Left renal cortex interstitium (tissue), 4 donors: ENCODE results near the gene UBE2J2. TPM values are rescaled to one million over a fixed set of nuclear protein-coding genes. Genes with fewer than 3 reads are reported as not detected.

ENCODE experiments used
- DNase-seq, 4 donors: peaks; one replicate each; pipeline ENCODE4 v3.0.0-alpha.2; 2013; ENCODE audit warnings: low read depth in 4 of 4, low spot score in 2 of 4, missing footprints in 1 of 4
- polyA plus RNA-seq, 4 donors: library from polyadenylated mRNA; unstranded; fragments of 120-200 nt; gene quantifications; one replicate each; pipeline ENCODE4 v1.2.1, GENCODE V29; 2013; ENCODE audit not compliant: insufficient read length in 4 of 4

Gene UBE2J2
- polyA plus RNA-seq, 4 donors: 40.9 to 68.6 (median 58.4) TPM

DNA sequence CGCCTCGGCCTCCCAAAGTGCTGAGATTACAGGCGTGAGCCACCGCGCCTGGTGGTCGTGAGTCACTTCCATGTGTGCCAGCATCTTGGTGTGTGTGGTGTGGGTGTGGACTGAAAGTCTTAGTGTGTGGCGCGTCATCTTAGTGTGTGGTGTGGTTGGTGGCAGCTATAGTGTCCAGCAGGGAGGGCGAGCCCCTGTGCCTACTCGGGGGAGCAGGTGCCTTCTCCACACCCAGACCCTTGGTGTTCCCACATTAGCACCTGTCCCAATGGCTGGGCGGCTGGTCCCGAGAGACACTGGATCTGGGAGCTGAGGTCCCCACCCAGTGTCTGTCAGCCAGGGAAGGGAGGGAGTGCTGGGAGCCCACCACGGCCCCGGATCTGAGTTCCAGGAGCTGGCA lies 9.3 kb upstream of the UBE2J2 start:
- DNase-seq: no peak

DNA sequence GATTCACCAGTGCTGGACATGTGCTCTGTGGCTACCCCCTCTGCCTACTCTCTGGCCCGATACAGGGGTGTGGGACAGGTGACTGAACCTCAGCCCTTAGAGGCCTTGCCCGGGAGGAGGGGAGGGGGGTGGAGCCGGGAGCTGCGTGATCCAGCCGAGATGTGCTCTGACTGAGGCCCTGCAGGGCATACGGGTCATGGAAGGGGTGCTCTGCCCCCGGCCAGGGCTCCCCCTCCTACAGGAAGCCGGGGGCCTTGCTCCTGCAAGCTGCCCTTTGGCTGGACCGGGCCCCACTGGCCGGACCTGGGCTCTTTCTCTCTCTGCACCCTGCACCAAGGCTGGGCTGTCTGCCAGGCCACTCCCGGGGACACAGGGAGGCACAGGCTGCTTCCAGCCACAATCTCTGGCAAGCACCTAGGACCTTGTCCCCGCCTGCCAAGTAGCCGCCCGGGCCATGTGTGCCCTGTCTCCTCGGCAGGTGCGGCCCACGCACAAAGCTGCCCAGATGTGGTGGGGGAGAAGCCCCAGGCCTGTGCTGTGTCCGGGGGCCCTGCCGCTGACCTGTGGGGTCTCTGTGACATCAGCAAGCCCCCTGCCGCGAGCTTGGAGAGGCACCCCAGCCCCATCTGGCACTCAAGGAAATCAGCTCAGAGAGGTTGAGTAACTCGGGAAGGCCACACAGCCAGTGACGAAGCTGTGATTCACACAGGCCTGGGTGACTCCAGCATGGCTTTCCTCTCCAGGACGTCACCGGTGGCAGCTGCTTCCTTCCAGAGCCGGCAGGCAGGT lies 8.1 kb upstream of the UBE2J2 start:
- DNase-seq: no peak

DNA sequence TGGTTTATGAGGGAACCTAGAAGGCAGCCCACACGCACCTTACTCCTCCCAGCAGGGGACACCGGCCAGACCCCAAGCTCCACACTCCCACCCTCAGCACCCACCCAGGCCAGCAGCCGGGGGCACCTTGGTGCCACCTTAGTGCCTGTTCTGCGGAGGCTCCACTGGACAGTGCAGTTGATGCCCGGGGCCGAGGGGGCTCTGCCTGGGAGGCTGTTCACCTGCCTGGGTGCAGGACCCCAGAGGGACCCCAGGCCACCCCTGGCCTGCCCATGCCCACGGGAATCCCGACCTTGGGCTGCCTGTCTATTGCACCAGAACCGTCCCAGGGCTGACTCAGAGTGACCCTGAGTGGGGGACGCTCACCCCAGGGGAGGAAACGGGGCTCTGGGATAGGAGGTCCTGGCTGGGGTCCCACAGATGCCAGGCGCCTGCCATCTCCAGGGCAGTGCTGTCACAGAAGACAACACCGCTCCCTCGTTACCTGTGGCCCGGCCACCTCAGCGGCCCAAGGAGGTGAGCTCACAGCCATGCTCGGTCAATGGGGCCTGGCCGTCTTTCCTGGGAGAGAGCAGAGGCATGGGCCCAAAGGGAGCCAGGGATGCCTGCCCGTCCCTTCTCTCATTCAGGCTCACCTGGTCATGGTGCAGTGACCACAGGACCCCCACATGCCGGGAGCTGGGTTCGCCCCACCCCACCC lies 7.3 kb upstream of the UBE2J2 start:
- DNase-seq: no peak

DNA sequence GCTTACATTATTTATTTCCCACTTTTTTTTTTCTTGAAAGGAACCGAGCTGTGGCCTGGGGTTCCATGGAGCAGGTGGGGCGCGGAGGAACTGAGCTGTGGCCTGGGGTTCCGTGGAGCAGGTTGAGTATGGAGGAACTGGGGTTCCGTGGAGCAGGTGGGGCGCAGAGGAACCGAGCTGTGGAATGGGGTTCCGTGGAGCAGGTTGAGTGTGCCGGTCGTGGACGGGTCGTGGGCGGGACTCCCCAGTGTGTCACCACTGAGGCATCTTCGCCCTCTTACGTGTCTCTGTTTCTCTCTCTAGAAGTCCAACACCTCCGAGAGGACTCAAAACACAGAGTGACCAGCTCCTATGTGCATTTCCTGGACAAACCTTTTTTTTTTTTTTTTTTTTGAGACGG lies 5.4 kb upstream of the UBE2J2 start:
- DNase-seq: no peak

DNA sequence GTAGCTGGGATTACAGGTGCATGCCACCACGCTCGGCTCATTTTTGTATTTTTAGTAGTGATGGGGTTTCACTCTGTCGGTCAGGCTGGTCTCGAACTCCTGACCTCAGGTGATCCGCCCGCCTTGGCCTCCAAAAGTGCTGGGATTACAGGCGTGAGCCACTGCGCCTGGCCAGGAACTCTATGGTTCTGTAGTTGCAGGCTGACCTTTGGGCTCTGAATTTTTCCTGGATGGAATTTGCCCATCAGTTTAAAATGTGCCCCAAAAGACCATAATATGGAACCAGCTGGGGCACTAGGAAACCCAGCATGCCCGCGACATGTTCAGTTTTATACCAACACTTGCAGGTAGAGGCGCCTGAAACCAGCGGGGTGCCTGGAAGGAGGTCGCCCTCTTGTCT lies 5.0 kb upstream of the UBE2J2 start:
- DNase-seq: no peak

GRCh38 chr1:1275836-1276235 lies 2.2 kb upstream of the UBE2J2 start:
- DNase-seq: no peak

GRCh38 chr1:1274931-1275431 lies 1.3 kb upstream of the UBE2J2 start:
- no peak for DNase-seq

- DNase-seq: no peak
Observed at GRCh38 chr1:1274299-1274930, 761 bp upstream of the UBE2J2 start.

DNA sequence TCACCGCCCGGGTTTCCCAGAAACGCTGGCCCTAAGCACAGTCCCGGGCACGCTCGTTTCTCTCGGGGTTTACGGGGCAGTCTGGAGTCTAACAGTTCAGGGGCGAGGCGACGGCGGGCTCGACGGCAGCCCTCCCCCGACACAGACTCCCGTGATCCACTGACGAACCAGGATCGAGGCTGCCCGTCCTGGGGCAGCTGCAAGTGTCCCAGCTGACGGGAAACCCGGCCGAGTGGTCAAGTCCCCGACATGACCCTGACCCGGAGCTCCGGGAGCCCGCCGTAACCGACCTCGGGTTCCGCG lies 494 bp downstream of the UBE2J2 start:
- DNase-seq: no peak

- DNase-seq: no peak
Observed at GRCh38 chr1:1272341-1273208, 1.1 kb downstream of the UBE2J2 start.

DNA sequence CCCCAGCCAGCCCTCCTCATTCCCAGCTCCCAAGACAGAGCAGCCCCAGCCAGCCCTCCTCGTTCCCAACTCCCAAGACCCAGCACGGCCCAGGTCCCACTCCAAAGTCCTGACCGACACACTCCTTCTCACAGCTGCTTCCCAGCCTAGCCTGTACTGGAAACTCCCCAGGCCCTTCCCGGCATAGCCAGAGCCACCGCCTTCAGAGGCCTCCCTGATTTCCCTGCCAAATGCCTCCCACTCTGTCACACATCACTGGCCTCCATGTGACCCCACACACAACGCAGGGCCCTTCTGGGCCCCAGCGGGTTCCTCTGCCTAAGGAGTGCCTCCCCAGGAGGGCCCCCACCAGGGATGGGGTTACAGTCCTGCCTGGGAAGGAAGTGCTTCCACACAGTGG lies 2.8 kb downstream of the UBE2J2 start:
- DNase-seq: no peak

DNA sequence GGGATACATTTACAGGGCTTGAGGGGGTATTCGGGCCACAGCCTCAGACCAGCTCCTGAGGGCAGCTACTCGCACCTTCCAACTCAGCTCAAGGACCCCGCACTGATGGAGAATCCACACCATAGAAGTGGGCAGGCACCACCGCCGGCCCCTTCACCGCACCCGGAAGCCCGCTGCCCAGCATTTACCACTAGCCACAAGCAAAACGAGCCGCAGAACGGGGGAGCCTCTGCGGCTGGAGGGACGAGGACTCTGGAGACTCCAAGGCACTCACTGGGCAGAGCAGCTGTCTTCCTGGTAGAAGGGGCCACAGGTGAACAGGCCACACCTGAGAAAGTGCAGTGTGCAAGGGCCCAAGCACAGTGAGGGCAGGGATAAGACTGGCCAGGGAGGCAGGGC lies 5.4 kb downstream of the UBE2J2 start:
- no peak for DNase-seq

DNA sequence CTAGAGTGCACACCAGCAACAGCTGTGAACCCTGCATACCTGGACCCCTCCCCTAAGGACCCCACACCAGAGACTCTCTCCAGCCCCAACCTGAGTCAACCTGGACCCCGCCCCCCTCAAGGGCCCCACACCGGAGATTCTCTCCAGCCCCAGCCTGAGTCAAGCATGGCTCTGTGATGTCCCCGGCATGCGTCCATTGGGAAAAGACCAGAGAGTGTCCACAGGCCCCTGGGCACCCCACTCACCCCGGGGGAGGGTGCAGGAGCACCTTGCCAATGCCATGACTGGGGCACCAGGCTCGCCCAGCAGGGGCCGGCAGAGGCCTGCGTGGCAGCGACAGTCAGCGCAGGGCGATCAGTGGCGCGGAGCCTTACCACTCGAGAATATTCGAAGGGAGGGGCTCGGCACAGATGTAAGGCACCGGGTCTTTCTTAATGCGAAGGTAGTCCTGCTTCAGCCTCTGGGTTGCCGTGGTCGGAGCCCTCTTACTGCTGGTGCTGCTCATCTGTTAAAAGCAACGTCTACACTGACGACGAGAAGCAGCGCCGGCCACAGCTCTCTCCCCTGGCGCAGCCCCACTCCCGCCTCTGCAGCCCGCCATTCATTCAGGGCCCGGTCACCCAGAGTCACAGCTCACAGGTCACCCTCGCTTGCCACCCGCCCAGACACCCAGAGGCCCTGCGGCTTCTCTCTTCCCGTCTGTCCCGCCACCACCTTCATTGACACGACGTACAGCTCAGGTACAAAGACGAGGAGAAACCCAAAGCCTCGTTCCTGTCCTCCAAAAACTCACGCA lies 6.0 kb downstream of the UBE2J2 start:
- DNase-seq: no peak

DNA sequence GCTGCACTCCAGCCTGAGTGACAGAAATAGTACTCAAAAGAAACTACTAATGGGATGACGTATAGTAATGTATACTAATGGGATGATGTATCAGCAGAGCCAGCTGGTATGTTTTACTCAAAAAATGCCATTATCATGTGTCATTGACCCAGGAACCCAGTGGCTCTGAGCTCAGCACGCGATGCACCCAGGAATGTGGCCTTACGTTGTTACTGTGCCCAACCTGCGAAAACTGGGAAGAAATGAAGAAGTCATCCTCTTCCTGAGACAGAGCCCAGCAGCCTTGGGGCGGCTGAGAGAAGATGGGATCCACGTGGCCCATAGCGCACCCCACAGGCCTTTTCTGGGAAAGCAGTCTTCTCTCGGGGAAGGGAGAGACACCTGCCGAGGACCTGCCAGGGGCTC lies 8.8 kb downstream of the UBE2J2 start:
- DNase-seq: no peak

- no peak for DNase-seq
Observed at GRCh38 chr1:1264026-1264425, 9.6 kb downstream of the UBE2J2 start.

- no peak for DNase-seq
Observed at GRCh38 chr1:1262758-1263157, 10.9 kb downstream of the UBE2J2 start.

GRCh38 chr1:1262071-1262470 lies 11.6 kb downstream of the UBE2J2 start:
- DNase-seq: no peak

- no peak for DNase-seq
Observed at GRCh38 chr1:1260843-1261560, 12.7 kb downstream of the UBE2J2 start.

DNA sequence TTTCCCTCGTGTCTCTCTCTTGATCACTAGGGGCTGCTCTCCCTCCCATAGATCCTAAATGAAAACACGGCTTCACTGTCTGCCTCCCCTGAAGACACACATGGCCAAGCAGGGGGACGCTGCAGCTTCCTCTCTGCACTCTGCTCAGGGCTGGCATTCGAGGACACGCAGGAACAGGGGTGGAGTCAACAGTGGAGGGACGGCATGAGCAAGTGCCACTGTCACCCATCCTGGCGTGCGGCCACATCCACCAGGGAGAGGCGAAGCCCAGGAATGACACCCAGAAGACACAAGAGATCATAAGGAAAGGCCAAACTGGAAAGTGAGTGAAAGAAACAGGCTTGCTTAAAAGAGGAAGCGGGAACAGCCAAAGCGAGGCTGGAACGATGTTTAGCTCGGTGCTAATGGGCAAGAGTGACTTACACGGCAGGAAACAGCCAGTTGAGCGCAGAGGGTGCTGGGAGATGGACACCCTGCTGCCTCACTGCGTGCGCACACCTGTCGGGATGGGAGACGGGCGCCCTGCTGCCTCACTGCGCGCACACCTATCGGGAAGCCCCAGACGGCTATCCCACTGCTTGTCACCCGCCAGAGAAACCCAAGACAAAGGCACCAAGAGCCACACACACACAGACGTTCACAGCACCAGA lies 13.6 kb downstream of the UBE2J2 start:
- no peak for DNase-seq
